C1 segment of cervical spinal cord (tissue), 14 donors: ENCODE measurements around the gene NINJ2.

Experiments
- DNase-seq, 14 donors: peaks; one replicate each; lab custom pipeline; 2025; lab: John Stamatoyannopoulos, UW

The NINJ2 gene

DNA sequence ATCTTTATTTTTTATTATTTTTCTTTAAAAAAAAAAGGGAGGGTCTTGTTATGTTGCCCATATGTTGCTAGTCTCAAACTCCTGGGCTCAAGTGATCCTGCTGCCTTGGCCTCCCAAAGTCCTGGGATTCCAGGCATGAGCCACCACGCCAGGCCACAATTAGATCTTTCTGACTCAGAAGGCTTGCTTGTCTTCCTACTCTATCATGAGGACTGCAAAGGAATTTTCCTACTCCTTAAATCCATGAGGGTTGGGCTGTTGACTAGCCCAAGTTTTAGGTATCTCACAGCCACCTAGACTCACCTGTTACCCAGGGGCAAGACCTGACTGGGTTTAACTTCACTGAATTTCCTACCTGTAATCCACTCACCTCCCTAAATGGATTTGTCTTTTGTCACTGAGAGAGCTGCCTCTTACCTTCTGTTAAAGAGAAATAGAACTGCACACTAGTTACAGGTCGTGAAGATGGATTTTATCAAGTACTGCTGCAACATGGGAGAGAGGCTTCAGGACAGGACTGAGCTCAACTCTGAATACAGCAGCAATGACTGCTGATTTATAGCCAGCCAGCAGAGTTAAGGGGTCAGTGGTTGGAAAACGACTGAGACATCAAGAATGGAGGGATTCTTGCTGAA is 131.2 kb downstream of the NINJ2 start:
- DNase-seq, result no peak

DNA sequence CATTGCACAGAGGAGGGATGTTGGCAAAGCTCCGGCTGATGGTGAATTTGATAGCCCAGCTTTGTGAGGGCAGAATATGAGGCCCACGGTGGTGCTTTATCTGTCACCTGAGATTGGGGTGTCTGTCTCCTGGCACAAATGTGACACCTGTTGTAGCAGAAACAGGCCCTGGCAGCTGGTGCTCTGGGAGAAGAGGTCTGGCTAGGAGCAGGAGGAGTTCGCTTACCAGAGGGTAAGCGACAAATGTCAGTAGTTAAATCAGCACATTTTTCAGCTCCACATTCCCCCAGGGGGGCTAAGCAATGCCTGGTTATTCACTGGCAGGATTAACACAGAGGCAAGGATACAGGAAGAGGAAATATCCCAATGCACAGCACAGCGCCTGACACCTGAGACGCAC is 132.4 kb downstream of the NINJ2 start:
- DNase-seq, result no peak

DNA sequence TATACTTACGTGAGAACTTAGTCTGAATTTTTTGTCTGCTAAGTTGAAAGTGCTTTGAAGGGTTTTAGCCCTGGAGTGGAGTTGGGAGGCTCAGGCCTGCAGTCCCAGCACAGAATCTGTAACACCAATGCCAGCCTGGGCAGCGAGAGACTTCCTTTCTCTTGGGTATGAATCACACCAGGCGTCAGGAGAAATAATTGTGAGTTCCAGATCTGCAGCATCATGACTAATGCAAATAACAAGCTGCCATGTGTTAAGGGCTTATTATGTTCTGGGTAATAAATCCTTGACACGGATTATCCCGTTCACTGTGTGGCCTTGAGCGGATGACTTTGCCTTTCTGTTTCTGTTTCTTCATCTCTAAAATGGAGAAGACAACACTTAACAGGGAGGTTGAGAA is 132.9 kb downstream of the NINJ2 start:
- no peak for DNase-seq

DNA sequence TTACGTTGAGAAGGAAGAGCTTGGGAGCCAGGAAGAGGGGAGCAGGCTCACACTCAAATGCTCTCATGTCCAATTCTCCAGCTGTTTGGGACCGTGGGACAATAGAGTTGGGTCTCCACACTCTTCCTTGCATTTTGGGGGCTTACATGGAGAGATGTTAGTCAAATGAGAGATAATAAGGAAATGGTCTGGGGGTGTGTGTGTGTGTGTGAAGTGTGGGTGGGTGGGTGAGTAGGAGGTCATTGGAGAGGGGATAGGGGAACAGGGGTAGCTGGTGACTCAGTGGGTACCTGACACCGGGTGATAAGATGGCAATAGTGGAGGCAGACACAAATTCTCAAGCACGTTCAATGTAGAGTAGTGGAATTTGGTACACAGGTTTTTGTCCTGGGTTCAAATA is 135.5 kb downstream of the NINJ2 start:
- no peak for DNase-seq

DNA sequence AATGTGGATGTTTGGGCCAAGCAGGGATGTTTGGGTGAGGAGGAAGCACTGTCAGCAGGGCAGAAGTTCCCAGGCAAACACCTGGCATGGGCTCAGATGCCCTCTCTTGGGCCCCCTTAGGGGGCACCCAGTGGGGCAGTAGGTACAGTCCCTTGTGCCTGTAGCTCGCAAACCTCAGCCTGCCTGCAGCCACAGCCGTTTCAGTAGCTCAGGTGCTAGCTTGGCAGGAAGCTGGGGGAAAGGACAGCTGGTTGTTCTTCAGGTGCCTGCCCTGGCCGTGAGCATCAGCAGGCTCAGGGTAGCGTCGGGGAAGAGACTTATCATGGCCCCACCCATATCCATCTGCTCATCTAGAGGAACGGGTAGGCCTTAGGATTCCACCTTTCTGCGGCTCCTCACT is 136.0 kb downstream of the NINJ2 start:
- DNase-seq, result no peak

DNA sequence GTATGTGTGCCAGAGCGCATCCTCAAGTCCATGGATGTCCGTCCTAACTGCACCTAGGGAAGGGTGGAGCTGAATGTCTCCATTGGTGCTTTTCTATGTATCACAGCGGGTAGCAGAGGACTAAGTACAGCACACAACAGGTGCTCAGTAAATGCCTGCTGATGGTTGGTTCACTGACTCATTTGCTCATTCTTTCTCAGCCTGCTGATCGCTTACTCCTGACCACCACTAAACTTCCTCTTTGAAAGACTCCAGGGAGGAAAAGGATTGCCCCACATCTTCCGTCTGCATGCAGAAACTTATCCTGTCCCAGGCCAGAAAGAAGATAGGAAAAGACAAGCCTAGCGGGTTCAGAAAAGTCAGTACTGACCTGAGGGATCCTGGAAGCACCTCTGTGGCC is 137.2 kb downstream of the NINJ2 start:
- no peak for DNase-seq

DNA sequence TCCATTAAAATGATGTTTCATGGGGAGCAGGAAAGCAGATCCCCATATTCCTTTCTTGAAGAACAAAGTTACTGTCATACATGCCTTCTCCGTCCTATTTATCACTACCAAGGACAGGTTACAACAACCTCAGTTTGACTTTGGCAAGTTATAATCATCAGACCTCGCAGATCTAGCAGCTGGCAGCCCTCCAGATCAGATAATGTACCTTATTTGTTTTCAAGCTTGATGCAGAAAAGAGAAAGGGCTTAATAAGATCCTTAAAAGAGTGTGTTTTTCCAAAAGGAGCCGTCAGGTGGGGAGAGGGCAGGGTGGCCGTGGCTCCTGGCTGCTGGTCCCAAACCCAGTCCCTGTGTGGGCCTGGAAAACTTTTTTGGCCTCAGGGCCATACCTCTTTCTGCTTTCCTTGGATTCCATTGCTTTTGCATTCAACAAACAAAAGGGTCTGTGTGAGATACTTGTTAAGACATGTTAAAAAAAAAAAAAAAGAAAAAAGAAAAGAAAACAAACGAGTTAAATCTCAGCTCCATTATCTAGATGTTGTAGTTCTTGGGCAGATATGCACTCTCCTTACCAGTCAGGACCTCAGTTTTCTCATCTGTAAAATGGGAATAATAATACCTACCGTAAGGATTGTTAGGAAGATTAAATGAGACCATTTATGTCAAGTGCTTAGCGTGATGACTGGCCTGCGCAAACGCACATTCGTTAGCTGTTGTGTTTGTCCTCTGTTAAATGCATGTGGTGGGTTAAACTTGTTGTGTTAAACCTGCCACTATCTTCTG is 138.9 kb downstream of the NINJ2 start:
- DNase-seq, result no peak

DNA sequence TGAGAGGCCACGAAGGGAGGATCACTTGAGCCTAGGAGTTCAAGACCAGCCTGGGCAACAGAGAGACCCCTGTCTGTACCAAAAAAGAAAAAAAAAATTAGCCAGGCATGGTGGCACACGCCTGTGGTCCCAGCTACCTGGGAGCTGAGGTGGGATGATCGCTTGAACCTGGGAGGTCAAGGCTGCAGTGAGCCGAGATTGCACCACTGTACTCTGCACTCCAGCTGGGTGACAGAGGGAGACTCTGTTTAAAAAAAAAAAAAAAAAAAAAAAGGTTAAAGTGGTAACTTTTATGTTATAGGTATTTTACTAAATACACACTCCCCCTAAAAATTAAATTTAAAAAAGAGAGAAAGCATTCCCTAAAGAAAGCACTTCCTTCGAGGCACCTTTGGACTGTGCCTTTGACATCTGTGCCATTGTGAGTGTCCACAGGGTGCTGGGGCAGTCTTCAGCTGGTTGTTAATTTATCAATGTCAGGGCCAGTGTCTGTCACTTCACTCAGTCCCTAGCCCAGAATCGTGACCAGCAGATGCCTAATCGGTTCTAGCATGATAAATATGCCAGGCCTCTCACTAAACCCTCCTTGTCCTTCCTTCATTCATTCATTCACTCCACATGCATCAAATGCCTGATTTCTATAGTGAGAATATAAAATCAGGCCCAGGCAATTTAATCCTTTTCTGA is 140.4 kb downstream of the NINJ2 start:
- DNase-seq, result no peak

DNA sequence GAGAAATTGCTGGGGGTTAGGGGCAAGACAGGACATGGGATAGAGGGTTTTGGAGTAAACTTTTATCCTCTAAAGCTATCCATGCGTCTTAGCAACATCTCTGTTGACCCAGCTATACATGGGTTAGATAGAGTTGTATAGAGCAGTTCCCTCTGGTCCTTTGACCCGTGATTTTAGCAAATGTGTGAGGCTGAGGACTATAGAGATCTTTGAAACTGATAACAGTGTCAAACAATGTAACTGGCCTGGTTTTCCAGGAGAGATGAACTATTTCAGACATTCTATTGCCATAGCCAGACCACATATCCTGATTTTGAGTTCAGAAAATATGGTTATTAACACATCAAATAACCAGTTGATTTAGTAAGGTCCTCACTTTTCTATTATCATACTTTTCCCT is 143.1 kb downstream of the NINJ2 start:
- no peak for DNase-seq

DNA sequence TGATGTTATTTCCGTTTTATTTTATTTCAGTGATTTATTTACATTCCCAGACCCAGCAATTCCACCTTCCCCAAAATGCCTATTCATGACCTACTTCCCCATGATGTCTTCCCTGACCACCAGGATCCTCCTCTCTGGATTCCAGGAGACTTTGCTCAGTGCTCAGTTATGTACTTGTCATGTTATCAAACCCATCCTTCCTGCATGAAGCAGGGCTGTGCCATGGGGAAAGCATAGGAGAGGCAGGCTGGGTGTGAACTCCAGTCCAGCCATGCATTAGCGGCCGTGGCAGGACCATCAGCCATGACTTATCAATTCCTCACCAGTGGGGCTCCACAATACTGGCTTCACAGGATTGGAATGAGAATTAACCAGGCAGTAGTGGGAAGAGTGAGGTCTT is 145.7 kb downstream of the NINJ2 start:
- DNase-seq, result no peak
